GM21825 (cell line): Measurements from ENCODE around the gene GPAT3.
"Not testable (repeated sequence)": the region's sequence is repeated elsewhere in the genome, so short reads cannot be mapped to it uniquely, and the experiment has no call there.

Experiments
- ATAC-seq: cut with Tn5 transposase; IDR thresholded peaks from one replicate; pipeline ENCODE4 v1.9.1; 2021; ENCODE audit warnings: mild to moderate bottlenecking, moderate library complexity; ENCODE audit not compliant: unreplicated experiment

The GPAT3 gene

GRCh38 chr4:83548151-83548905 is 12.4 kb downstream of the GPAT3 start:
- ATAC-seq, result peak; percentile 93

GRCh38 chr4:83552083-83552482 is 16.2 kb downstream of the GPAT3 start:
- ATAC-seq, result no peak

- ATAC-seq, result peak; percentile 54
These were observed 17.0 kb downstream of the GPAT3 start for GRCh38 chr4:83552924-83553323.

- ATAC-seq, result no peak
These were observed 20.2 kb downstream of the GPAT3 start for GRCh38 chr4:83556006-83556707.

GRCh38 chr4:83556816-83557215 is 20.9 kb downstream of the GPAT3 start:
- no peak for ATAC-seq

GRCh38 chr4:83558059-83558653 is 22.2 kb downstream of the GPAT3 start:
- ATAC-seq, result no peak

GRCh38 chr4:83558680-83559079 is 22.8 kb downstream of the GPAT3 start:
- ATAC-seq, result no peak

- ATAC-seq, result no peak
These were observed 24.6 kb downstream of the GPAT3 start for GRCh38 chr4:83560523-83560922.

- ATAC-seq, result no peak
These were observed 25.5 kb downstream of the GPAT3 start for GRCh38 chr4:83561381-83561780.

GRCh38 chr4:83563998-83564397 is 28.1 kb downstream of the GPAT3 start:
- no peak for ATAC-seq

- ATAC-seq, result no peak
These were observed 32.2 kb downstream of the GPAT3 start for GRCh38 chr4:83568062-83568461.

GRCh38 chr4:83569429-83569828 is 33.5 kb downstream of the GPAT3 start:
- ATAC-seq, result no peak

GRCh38 chr4:83569987-83570386 is 34.1 kb downstream of the GPAT3 start:
- ATAC-seq, result peak; percentile 91

- ATAC-seq, result no peak
These were observed 36.9 kb downstream of the GPAT3 start for GRCh38 chr4:83572848-83573247.

- no peak for ATAC-seq
These were observed 38.3 kb downstream of the GPAT3 start for GRCh38 chr4:83574247-83574646.

- not testable (repeated sequence) for ATAC-seq
These were observed 40.3 kb downstream of the GPAT3 start for GRCh38 chr4:83576237-83576636.

GRCh38 chr4:83581411-83582288 is 45.7 kb downstream of the GPAT3 start:
- ATAC-seq, result peak; percentile 71

GRCh38 chr4:83582289-83582785 is 46.4 kb downstream of the GPAT3 start:
- peak; percentile 67 for ATAC-seq

GRCh38 chr4:83585982-83586508 is 50.1 kb downstream of the GPAT3 start:
- ATAC-seq, result no peak

- ATAC-seq, result no peak
These were observed 53.4 kb downstream of the GPAT3 start for GRCh38 chr4:83589279-83589678.

GRCh38 chr4:83591056-83591455 is 55.1 kb downstream of the GPAT3 start:
- no peak for ATAC-seq
